Stimulated activated CD4-positive, alpha-beta T cell treated with anti-CD3 and anti-CD28 coated beads, Interleukin-4, amount 100 ng/mL, for 4 hours (primary cell): ENCODE measurements around the gene ANKS1B.

Experiments
- DNase-seq, 2 experiments: peaks; one replicate each; pipeline ENCODE4 v3.0.0-alpha.2; 2020

Gene ANKS1B

GRCh38 chr12:98901189-98901588, 1083.5 kb downstream of the ANKS1B start:
- no peak for DNase-seq

DNA sequence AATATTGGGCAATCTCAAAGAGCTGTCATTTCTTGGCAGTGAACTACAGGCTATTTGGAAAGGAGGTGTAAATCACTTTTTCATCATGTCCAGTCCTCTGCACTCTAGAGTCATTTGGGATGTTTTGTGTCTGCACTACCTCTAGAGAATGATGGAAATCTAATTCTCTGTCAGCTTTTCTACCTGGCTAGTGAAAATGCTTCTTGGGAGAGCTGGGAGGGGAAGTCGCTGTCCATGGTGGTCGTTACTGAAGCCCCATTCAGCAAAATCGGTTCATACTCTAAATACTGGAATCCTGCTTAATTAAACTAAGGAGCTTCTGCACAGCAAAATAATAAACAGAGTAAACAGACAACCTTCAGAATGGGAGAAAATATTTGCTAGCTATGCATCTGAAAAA, 1087.8 kb downstream of the ANKS1B start:
- no peak for DNase-seq

GRCh38 chr12:98895086-98895651, 1089.6 kb downstream of the ANKS1B start:
- no peak for DNase-seq

GRCh38 chr12:98894412-98895085, 1090.2 kb downstream of the ANKS1B start:
- DNase-seq: no peak

- DNase-seq: no peak
These were observed 1090.9 kb downstream of the ANKS1B start for GRCh38 chr12:98893675-98894411.

- no peak for DNase-seq
These were observed 1091.5 kb downstream of the ANKS1B start for GRCh38 chr12:98893126-98893674.

GRCh38 chr12:98885778-98886177, 1099.0 kb downstream of the ANKS1B start:
- no peak for DNase-seq

- DNase-seq: no peak
These were observed 1101.5 kb downstream of the ANKS1B start for GRCh38 chr12:98883231-98883630.

DNA sequence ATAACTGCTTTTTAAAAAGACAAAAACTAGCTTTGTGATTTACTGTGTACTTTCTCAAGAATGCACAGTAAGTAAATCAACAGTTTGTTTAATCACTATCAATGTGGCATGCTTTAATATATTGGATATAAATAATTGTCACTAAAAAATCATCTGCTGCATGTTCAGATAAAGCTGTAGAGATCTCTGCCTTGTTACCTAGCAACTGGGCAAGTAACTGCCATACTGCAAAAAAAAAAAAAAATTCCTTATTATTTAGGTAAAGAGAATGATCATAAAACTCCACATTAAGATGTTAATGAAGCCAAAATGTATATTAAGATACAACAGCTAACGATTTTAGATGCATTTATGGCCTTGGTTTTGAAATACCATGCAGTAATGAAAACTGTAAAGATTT, 1102.2 kb downstream of the ANKS1B start:
- DNase-seq: no peak

DNA sequence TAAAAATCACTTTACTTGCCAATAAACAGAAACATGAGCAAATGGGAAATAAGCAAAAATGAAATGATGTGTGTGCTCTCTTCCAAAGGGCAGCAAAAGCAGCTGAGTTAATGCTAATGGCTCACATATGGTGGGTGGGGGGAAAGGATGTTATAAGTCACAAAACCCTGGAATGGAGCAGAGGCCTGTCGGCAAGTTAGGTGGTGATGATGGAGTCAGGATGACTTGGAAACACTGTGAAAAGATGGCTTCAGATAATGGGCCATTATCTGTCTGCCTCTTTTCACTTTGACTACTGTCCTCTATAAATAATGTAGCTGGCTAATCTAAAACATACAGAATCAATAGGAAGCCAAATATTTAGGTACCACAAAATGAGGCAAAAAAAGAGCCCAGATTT, 1111.0 kb downstream of the ANKS1B start:
- no peak for DNase-seq

DNA sequence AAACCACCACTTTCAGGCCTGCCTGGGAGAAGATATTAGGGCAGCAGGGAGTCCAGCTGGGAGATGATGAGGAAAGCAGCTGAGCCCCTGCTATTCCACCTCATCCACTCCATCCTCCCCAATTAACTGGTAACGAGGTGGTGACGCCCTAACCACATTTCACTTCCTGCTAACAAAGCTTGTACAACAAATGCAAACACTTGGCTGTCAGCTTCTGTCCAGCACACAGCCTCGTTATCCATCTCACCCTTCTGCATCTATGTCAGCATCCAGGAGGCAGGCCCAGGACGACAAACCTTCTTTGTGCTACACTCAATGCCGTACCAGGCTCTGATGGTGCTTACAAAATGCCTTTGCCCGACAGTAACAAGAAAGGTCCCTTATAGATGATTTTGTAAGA, 1114.2 kb downstream of the ANKS1B start:
- no peak for DNase-seq

- no peak for DNase-seq
These were observed 1114.7 kb downstream of the ANKS1B start for GRCh38 chr12:98869886-98870503.

- no peak for DNase-seq
These were observed 1116.2 kb downstream of the ANKS1B start for GRCh38 chr12:98868538-98868937.

- no peak for DNase-seq
These were observed 1116.7 kb downstream of the ANKS1B start for GRCh38 chr12:98868076-98868475.

DNA sequence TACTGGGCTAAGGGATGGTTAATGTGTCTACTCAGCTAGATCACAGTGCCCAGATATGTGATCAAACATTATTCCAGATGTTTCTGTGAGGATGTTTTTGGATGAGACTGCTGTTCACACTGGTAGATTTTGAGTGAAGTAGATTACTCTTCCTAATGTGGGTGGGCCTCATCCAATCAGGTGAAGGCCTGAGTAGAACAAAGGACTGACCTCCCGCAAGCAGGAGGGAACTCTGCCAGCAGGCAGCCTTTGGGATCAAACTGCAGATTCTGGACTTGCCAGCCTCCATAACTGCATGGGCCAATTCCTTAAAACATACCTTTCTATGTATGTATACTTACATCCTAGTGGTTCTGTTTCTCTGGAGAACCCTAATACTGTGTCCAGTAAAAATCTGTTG, 1120.4 kb downstream of the ANKS1B start:
- DNase-seq: no peak

DNA sequence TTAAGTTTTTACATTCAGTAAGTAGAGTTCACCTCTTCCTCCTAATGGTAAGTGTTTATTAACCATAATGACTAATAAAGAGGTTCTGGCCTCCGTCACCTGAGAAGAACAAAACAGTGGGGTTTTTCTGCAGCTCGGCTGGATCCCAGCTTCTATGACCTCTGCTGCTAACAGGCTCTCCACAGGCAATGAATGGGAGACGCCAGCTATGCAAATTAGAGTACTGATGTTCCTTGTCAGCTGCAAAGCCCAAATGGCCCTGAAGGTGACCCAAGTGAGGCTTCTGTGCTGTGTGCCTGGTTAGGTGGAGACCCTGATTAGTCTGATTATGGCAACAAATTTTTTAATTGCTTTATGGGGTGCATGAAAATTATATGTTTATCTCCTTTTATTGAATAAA, 1121.6 kb downstream of the ANKS1B start:
- DNase-seq: no peak

DNA sequence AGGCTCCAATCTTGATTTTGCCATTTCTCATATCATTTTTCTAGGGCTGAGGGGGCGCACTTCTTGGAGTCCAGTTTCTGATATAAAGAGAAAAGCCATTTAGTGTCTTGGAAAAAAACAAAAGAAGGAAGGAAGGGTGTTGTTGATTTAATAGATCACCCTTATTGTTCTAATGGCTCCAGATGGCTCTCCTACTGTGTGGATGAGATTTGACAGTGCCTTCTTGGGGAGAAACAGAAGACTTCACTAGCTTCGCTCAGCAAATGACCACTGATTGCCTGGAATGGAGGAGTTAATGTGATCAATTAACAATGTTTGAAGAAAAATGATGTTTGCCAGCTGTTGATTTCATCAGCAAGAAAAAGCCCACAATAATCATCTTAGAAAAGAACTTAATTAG, 1123.5 kb downstream of the ANKS1B start:
- DNase-seq: no peak

DNA sequence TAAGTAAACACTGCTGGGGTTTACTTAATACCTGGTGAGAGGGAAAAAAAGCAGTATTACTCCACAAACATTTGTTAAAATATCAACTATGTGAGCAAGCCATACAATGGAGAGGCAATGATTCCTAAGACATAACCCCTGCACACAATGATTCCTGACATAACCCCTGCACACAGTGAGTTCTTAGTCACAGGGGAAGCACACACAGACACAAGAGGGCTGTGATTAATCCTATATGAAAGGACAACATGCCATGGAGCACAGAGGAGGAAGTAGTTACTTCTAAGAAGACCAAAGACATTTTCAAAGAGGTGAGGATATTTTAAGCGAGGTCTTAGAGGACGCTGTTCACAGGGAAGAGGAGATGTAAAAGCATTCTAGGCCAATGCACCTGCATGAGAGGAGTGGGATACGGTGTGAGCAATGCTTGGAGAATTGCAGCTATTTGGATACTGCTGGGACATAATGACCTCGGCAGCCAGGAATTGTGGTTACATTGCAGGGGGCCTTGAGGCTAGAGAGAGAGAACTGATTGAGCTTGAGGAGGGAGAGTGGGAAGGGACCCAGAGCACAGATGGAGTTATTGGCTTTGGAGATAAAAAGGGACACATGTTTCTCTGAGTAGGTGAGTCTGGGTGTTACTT, 1127.7 kb downstream of the ANKS1B start:
- no peak for DNase-seq

GRCh38 chr12:98852181-98852580, 1132.6 kb downstream of the ANKS1B start:
- DNase-seq: no peak

GRCh38 chr12:98847242-98847641, 1137.5 kb downstream of the ANKS1B start:
- DNase-seq: no peak

DNA sequence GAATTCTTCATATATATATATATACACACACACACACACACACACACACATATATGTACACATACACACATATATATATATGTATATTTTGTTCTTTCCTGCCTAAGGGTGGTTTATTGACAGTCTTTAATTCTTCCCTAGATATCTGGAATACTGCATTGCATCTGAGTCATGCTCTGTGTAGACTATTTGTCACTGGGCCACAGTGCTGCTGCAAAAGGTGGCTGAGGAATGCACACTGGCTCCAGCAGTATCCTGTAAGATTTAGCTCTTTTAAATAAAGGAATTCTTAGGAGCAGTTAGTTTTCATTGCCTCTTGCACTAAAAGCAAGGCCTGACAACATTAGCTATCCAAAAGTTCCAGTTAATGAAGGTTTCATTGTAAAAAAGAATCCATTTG, 1138.8 kb downstream of the ANKS1B start:
- DNase-seq: no peak

DNA sequence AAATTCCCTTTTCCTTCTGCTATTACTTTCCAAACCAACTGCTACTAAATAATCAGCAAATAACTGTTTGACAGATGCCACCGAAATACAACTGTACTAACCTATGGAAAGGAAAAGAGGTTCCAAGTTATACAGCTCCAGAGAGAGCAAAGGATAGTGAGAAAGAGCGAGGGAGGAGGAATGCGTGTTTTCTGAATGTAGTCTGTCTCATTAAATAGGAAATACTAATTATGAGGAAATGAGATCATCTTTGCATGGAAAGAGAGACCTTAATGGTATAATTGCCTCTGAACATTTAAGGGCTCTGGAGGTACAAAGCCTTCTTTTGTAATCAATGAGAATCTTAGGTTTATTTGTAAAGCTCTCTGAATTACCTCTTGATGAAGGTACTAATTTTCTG, 1144.4 kb downstream of the ANKS1B start:
- no peak for DNase-seq

- DNase-seq: no peak
These were observed 1146.5 kb downstream of the ANKS1B start for GRCh38 chr12:98838231-98838647.
